ENCODE measurements around the gene ALDH3B2.
A peak's percentile ranks its signal among the peaks of the same experiment; 100 is the strongest.
"Not testable (repeated sequence)": the region's sequence is repeated elsewhere in the genome, so short reads cannot be mapped to it uniquely, and the experiment has no call there.

The ALDH3B2 gene

GRCh38 chr11:67627812-67628624 is 46.4 kb downstream of the ALDH3B2 start:
- no peak for DNase-seq

DNA sequence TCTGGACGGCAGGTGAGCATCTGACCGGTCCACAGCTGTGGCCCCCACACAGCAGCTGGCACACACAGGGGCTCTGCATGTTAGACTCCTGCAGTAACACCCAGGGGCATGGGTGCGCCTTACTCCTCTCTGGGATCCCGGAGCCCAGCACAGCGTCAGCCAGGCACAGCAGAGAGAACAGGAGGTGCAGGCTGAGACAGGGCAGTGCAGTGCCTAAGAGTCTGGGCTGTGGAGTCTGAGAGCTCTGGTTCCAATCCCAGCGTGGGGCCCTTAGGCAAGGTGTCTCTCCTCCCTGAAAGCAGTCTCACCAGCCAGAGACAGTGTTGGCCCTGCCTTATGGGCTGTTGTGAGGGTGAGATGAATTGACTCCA is 47.0 kb downstream of the ALDH3B2 start:
- DNase-seq, result no peak

DNA sequence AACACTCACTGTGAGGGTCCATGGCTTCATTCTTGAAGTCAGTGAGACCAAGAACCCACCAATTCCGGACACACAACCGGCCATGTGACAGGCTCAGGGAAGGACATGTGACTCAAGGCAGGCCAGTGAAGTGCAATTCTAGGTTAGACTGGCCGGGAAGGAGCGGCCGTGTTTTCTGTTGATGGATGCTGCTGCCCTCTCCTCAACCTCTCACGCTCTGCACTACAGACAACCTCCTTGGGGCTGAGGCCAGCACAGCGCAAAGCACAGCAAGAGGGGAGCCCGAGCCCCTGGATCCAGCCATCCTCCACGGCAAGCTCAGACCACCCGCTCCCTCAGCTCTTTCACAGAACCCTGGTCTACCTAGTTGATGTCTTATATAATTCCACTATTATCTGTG is 47.5 kb downstream of the ALDH3B2 start:
- no peak for DNase-seq

GRCh38 chr11:67626131-67626833 is 48.1 kb downstream of the ALDH3B2 start:
- DNase-seq, result not testable (repeated sequence)

GRCh38 chr11:67623795-67624194 is 50.6 kb downstream of the ALDH3B2 start:
- not testable (repeated sequence) for DNase-seq

DNA sequence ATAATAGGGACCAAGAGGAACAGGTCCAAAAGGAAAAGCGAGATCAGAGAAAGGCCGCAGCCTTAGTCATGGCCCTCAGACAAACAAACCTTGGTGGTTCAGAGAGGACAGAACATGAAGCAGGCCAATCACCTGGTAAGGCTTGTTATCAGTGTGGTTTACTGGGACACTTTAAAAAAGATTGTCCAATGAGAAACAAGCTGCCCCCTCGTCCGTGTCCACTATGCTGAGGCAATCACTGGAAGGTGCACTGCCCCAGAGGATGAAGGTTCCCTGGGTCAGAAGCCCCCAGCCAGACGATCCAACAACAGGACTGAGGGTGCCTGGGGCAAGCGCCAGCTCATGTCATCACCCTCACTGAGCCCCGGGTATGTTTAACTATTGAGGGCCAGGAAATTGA is 51.5 kb downstream of the ALDH3B2 start:
- not testable (repeated sequence) for DNase-seq

GRCh38 chr11:67621928-67622327 is 52.5 kb downstream of the ALDH3B2 start:
- not testable (repeated sequence) for DNase-seq

DNA sequence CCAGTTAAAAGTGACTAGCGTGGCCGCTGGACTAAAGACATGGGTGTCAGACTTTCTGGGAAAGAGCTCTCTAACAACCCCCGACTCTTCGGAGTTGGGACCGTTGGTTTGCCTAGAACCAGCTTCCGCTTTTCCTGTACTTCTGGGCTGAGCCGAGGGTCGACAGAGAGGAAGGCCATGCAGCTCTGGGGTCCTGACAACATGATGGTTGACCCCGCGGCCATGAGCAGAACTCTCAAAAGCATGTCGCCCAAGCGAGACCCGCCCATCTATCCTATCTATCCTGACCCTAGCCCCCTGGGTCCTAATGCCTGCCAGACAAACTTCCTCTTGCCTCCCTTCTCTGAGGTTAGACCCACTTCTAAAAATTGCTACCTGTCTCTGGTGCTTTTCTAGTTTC is 53.8 kb downstream of the ALDH3B2 start:
- peak; percentile 25 for DNase-seq

DNA sequence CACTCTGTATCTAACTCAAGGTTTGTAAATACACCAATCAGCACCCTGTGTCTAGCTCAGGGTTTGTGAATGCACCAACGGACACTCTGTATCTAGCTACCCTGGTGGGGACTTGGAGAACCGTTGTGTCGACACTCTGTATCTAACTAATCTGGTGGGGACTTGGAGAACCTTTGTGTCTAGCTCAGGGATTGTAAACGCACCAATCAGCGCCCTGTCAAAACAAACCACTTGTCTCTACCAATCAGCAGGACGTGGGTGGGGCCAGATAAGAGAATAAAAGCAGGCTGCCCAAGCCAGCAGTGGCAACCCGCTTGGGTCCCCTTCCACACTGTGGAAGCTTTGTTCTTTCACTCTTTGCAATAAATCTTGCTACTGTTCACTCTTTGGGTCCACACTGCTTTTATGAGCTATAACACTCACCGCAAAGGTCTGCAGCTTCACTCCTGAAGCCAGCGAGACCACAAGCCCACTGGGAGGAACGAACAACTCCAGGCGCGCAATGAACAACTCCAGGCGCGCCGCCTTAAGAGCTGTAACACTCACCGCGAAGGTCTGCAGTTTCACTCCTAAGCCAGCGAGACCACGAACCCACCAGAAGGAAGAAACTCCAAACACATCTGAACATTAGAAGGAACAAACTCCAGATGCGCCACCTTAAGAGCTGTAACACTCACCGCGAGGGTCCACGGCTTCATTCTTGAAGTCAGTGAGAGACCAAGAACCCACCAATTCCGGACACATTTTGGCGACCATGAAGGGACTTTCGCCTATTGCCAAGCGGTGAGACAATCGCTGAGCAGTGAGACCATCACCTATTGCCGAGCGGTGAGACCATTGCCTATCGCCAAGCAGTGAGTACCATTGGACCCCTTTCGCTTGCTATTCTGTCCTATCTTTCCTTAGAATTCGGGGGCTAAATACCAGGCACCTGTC is 54.5 kb downstream of the ALDH3B2 start:
- DNase-seq, result not testable (repeated sequence)

- not testable (repeated sequence) for DNase-seq
Measured at GRCh38 chr11:67618901-67619659, 55.3 kb downstream of the ALDH3B2 start.

DNA sequence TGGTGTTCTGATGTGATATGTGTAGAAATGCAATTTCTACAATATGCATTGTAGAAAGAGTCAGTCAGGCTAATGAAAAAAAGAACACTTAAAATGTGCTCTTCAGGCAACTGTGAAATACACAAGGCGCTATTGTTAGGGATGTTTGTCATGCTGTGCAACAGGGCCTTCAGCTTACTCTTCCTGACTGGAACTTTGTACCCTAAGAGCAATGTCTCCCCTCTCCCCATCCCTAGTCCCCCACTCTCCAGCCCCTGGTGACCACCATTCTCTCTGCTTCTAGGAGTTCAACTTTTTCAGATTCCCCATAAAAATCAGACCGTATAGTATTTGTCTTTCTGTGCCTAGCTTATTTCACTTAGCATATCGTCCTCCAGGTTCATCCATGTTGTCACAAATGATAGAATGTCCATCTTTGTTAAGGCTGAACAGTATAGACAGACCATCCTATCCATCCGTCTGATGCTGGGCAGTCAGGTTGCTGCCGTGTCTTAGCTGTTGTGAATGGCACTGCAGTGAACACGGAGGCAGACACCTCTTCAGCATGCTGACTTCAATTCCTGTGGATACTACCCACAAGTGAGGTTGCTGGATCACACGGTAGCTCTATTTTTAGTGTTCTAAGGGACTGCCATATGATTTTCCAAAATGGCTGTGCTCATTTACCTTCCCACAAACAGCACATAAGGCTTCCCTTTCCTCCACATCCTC is 57.0 kb downstream of the ALDH3B2 start:
- no peak for DNase-seq

GRCh38 chr11:67616431-67617242 is 57.8 kb downstream of the ALDH3B2 start:
- DNase-seq, result no peak

DNA sequence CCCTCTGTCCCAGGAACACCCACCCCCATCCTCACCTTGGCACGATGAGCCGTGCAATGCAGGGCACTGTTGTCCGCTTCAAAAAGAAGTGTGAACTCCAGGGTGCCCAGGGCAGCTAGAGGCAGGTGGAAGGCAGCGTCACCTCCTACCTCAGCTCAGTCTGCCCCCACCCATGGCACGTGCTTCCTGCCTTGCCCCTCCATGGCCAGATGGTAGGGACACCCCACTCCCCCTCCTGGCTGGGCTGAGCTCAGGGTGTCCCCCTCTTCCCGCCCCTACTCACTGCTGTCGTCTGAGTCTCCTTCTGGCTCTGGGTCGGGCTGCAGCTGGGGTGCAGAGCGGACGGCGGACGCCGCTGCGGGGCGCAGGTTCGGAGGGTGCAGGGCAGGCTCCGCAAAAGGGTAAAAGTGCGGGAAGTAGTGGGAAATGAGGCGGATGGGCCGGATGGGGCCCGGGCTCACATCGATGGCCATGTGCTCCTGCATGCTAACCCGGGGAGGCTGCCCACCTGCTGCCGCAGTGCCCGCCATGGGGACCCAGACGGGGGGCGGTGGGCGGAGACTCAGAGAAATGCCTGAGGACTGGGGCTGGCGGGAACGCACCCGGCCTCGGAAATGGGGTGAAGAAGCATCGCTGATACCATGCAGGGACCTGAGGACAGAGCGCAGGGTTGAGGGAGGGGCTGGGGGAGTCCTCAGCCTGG is 58.5 kb downstream of the ALDH3B2 start:
- no peak for DNase-seq

GRCh38 chr11:67614730-67615714 is 59.4 kb downstream of the ALDH3B2 start:
- no peak for DNase-seq

DNA sequence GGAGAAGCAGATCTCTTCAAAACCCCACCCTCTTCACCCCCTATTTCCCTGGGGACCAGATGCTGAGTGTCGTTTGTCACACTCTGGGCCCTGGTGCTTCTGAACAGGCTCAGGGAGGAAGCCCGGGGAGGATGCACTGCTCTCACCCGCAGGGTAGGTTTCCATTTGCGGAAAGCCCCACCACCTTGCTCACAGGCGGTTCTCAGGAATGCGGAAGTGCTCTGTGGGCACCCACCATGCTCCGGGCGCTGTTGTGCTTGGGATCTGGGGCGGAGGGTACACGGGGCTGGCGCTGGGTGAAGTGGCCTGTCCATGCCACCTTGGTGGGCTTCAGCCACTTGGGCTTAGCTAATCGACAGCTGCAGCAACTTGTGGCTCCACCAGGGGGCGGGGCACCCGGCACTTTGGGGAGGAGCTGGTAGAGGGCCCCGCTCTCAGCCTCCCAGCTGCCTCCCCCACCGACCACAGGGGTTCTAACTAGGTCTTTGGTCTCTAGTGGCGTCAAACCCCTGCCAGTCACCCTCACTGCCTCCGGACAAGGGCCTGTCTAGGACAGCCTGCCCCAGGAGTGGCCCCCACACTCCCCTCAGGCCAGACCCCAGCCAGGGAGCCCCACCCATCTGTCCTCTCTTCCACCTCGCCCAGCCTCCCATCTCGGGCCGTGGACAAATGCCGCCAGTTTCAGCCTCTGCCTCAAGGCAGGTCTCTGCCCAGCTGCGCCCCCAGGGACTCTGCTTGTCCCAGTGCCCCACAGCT is 60.3 kb downstream of the ALDH3B2 start:
- DNase-seq, result no peak

- DNase-seq, result no peak
Measured at GRCh38 chr11:67613313-67613959, 61.0 kb downstream of the ALDH3B2 start.

GRCh38 chr11:67612751-67613150 is 61.7 kb downstream of the ALDH3B2 start:
- no peak for DNase-seq

All from NCI-H1694 treated with DMSO at 0.1 percent for 48 hours (cell line).